PFSK-1 (cell line): ENCODE data around the gene PARP3.

Experiments used
- FOXP2 ChIP-seq: optimal IDR thresholded peaks from 2 replicates; pipeline ENCODE3; 2011; ENCODE audit warnings: borderline replicate concordance, control low read depth, inconsistent platforms; ENCODE audit not compliant: insufficient read depth; ENCODE audit errors: extremely low read length, extremely low read depth
- POLR2AphosphoS5 ChIP-seq: IDR thresholded peaks from 2 replicates; pipeline ENCODE4 v1.6.1; 2012; ENCODE audit warnings: low read depth, mild to moderate bottlenecking, control low read depth, low read length, moderate library complexity
- REST ChIP-seq, 2 experiments: IDR thresholded peaks; 2 replicates each; pipeline versions ENCODE4 v1.6.1 to v1.8.0; 2011 to 2012; ENCODE audit warnings: low read depth in 2 of 2, low read length in 2 of 2, control low read depth in 1 of 2, inconsistent platforms in 1 of 2, mild to moderate bottlenecking in 1 of 2, moderate library complexity in 1 of 2; ENCODE audit not compliant: insufficient read depth in 1 of 2
- SIN3A ChIP-seq: IDR thresholded peaks from 2 replicates; pipeline ENCODE4 v1.6.1; 2012; ENCODE audit warnings: mild to moderate bottlenecking, low read length, moderate library complexity, borderline replicate concordance; ENCODE audit not compliant: insufficient read depth
- TAF1 ChIP-seq: IDR thresholded peaks from 2 replicates; pipeline ENCODE4 v1.6.1; 2012; ENCODE audit warnings: low read length, control low read depth, borderline replicate concordance; ENCODE audit not compliant: insufficient read depth

PARP3 gene

GRCh38 chr3:51955893-51956770 is 14.0 kb downstream of the PARP3 start:
- TF ChIP-seq FOXP2 (no peak), SIN3A (no peak), REST (IDR thresholded peaks at IDR 0.05; ENCODE audit: insufficient read depth in 1 of 2, low read depth in 2 of 2, low read length in 2 of 2) (no peak), POLR2AphosphoS5 (no peak), TAF1 (no peak)

- TF ChIP-seq FOXP2 (no peak), SIN3A (no peak), POLR2AphosphoS5 (no peak), REST (IDR thresholded peaks at IDR 0.05; ENCODE audit: insufficient read depth in 1 of 2, low read depth in 2 of 2, low read length in 2 of 2) (no peak), TAF1 (no peak)
Measured at GRCh38 chr3:51957520-51958205, 15.5 kb downstream of the PARP3 start.

GRCh38 chr3:51958603-51959521 is 16.7 kb downstream of the PARP3 start:
- no peak for TF ChIP-seq FOXP2
- TF ChIP-seq TAF1 = no peak
- TF ChIP-seq SIN3A = no peak
- TF ChIP-seq REST (IDR thresholded peaks at IDR 0.05; ENCODE audit: insufficient read depth in 1 of 2, low read depth in 2 of 2, low read length in 2 of 2) = no peak
- no peak for TF ChIP-seq POLR2AphosphoS5

- no peak for TF ChIP-seq REST (IDR thresholded peaks at IDR 0.05; ENCODE audit: insufficient read depth in 1 of 2, low read depth in 2 of 2, low read length in 2 of 2)
- TF ChIP-seq SIN3A = no peak
- TF ChIP-seq FOXP2 = no peak
- TF ChIP-seq TAF1 = no peak
- no peak for TF ChIP-seq POLR2AphosphoS5
Measured at GRCh38 chr3:51959651-51960050, 17.5 kb downstream of the PARP3 start.
